TTC549 (cell line): ENCODE measurements around the gene EIF2B5.
"Not testable (repeated sequence)": the region's sequence is repeated elsewhere in the genome, so short reads cannot be mapped to it uniquely, and the experiment has no call there.

Source experiments
- FAIRE-seq: peaks from 2 replicates; lab custom pipeline; 2012; peaks lifted over from hg19 to GRCh38; lab: Jason Lieb, UNC

EIF2B5 gene

DNA sequence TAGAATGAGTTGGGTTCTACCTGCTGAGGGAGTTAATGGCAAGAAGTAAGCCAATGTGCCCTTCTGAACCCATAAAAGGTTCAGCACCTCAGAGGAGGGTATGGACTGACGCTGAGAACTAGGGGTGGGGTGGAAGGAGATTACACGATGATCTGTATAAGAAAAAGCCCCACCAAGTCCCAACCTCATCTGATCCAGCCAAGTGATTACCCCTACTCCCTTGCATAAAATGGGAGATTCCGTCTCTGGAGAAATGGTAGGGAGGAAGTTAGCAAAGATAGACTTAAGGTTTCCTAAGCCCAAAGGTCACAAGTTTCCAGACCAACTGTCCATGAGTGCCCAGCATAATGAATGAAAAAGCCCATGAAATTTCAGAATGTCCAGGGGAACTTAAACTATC is 12.9 kb downstream of the EIF2B5 start:
- no peak for FAIRE-seq

DNA sequence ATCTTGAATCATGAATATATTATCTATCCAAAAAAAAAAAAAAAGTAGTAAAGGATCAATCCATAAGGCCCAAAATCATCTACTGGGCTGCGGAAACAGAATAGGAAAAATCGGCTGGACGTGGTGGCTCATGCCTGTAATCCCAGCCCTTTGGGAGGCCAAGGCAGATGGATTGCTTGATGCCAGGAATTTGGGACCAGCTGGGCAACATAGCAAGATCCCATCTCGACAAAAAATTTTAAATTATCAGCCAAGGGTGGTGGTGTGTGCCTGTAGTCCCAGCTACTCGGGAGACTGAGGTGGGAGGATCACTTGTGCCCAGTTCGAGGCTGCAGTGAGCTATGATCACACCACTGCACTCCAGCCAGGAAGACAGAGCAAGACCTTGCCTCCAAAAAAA is 14.0 kb downstream of the EIF2B5 start:
- FAIRE-seq = no peak

DNA sequence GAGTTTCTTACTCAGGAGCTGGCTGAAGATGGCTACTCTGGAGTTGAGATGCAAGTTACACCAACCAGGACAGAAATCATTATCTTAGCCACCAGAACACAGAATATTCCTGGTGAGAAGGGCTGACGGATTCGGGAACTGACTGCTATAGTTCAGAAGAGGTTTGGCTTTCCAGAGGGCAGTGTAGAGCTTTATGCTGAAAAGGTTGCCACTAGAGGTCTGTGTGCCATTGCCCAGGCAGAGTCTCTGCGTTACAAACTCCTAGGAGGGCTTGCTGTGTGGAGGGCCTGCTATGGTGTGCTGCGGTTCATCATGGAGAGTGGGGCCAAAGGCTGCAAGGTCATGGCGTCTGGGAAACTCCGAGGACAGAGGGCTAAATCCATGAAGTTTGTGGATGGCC is 14.6 kb downstream of the EIF2B5 start:
- not testable (repeated sequence) for FAIRE-seq

DNA sequence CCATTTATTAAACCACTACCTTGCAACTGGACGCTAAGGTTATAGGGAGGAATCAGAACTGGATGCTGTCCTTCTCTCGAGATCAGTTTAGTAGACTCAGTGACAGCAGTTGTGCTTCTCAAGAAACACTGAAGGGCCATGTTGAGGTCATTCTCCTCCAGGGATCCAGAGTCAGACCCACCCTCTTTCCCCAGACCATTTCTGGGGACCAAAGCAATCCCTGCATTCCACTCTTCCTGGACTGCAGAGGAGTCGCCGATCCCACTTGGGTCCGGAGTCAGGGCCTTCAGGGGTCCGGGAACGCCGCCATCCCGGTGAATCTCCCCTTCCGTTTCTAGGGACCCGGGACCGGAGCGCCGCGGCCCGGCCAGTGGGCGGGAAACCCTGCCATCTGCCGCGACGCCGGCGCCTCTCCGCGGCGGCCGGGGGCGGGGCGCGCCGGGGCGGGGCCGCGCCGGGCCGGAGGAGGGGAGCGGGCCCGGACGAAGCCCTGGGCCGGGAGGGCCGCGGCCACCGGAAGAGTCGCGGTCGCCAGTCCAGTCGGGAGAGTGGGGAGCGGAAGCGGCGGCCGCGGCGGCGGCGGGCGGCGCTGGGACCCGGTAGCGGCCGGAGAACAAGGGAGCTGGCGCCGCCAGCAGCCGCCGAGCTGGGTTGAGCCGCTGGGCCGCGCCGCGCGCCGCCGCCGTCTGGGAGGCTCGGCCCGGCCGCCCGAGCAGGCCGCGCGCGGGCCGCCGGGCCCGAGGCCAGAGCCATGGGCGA is 19.9 kb downstream of the EIF2B5 start, which contains the start of gene DVL3:
Gene DVL3 (plus strand): TSS at position 493 of the 759 bp plus-strand sequence. CDS start 259 bp downstream, at position 752.
- no peak for FAIRE-seq

DNA sequence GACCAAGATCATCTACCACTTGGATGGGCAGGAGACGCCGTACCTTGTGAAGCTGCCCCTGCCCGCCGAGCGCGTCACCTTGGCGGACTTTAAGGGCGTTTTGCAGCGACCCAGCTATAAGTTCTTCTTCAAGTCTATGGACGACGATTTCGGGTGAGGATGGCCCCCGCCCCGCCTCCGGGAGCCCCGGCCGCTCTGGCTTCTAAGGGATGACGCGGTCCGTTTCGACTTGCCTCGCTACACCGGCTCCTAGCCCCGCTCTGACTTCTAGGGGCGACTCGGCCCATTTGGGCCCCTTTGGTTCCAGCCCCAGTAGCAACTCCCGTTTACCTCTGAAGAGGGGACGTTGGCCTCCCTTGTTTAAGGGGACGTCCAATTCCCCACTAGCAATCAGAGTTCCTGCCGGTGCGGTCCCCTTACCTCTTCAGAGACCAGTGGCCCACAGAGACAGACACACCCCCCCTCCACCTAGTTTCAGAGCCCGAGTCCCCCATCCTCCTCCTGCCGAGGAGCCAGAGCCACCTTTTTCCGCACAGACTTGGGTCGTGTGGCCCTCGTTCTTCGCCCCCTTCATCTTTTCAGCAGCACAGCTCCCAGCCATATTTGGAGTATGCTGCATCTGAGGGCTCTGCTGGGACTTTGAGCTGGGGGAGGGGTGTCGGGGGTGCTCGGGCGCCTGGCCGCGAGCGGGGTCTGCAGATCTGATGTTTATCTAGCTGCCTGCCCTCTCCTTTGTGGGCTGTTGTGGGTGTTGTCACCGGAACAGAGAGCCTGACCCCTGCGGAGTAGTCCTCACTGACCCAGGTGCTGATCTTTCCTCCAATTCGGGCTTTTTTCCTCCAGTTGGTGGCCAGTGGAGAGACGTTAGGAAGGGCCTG is 20.7 kb downstream of the EIF2B5 start:
- no peak for FAIRE-seq

DNA sequence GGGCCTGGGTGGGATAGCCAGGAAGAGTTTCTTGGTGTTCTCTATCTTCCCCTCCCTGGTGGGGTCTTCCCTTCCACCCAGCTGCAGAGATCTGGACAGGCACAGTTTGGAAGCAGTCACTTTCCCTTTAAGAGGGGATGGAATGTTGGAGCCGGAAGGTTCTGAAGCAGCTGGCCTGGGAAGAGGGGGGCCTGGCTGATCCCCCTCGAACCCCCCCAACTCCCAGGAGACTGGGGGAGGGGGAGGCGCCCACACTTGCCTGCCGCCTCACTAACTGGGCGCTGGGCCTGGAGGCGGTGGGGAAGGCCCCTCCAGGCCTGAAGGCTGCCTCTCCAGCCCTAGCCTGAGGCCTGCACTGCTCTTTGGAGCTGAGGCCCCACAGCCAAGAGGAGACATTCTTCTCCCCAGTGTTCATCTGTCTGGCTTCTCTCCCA is 21.4 kb downstream of the EIF2B5 start:
- FAIRE-seq = no peak

DNA sequence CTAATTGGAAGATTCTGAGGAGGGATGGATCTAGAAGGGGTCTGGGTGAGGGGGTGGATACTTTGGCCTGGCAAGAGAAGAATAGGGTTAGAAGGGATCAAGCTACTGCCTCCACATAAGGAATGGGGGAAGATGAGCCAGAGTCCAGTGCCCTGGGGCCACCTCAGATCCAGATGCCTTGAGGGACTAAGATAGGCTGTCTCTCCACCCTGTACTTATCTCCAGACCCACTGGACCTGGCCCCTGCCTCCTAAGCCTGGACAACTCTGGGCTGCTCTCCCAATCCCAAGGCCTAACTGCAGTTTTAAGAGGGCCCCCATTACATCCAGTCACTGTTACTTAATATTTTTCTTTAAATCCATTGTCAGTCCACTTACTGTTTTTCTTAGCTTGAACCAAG is 22.0 kb downstream of the EIF2B5 start:
- FAIRE-seq = no peak

DNA sequence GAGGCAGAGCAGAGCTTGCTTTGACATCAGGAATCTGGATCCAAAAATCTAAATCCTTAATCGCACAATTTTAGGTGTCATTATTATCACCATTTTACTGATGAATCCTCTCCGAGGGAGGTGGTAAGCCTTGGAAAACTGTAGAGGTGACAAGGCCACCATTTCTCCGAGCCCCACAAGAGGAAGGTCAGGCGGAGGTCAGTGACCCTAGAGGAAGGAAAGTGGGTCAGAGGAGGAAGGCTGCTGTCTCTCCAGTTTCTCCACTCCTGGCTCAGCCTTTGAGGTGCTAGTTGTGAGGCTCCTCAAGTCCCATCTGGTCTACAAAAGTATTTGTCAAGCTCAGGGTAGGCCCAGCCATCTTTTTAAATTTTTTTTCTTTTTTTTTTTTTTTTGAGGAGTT is 23.2 kb downstream of the EIF2B5 start:
- FAIRE-seq = no peak

DNA sequence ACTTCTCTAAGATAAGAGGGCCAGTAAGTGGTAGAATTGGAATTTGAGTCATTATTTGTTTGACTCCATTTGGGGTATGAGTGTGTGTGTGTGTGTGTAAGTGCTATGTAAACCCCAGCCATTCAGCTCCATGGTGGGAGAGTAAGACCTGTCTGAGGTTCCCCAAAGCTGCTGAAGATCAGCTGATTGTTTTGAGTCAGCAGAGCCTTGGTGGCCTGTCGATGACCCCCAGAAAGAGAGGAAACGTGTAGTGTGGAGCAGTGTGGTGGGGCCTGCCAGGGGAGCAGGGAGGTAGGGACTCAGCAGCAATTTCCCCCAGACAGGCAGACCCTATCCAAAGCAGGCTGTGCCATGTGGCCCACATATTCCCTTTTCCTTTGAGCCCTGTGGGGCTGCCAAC is 25.3 kb downstream of the EIF2B5 start:
- no peak for FAIRE-seq

DNA sequence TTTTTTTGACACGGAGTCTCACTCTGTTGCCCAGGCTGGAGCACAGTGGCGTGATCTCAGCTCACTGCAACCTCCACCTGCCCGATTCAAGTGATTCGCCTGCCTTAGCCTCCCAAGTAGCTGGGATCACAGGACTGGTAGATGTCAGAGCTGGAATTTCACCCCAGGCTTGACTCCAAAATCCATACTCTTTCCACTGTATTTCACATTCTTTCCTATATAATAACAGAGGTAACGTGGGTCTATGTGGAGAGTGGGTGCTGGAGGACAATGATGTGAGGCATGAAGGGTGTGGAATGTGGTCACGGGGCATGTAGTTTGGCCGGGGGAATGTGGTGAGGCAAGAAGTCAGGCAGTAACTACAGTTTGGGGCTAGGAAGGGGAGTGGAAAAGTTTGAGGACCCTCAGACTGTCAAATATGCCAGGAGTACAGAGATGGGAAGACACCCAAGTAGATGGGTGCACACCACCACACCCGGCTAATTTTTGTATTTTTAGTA is 27.5 kb downstream of the EIF2B5 start:
- FAIRE-seq = not testable (repeated sequence)

DNA sequence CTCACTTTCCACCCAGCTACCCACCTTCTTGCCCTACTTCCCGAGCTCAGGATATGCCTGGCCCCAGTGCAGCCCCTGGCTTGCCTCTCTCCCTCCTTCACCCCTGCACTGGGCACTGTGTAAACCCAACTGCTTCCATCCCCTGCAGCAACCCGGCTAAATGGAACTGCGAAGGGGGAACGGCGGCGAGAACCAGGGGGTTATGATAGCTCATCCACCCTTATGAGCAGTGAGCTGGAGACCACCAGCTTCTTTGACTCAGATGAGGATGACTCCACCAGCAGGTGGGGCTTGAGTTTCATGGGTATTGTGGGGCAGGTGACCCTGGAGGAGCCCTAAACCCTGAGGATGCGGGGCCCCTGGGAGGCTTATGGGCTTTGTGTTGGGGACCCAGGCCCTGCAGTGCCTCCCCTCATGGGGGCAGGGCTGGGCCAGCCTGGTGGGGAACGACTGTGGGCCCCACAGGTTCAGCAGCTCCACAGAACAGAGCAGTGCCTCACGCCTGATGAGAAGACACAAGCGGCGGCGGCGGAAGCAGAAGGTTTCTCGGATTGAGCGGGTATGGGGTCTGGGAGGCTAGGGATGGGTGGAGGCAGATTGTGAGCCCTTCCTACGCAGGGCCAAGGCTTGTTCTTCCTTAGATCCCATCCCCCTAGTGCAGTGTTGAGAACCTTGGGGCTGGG is 29.6 kb downstream of the EIF2B5 start:
- FAIRE-seq = no peak

DNA sequence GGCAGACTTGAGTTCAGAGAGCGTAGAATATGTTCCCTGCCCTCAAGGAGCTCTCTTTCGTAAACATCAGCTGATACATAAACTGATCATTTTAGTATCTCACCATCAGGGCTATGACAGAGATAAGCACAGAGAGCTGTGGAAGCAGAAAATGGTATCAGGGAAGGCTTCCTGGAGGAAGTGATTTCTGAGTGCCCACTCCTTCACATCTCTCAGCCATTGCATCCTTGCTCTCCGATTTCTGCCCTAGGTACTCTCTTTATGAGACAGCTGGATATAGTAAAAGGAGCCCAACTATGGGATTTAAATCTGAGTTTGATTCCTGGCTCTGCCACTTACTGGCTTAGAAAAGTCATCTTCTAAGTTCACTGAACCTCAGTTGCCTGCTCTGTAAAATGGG is 30.4 kb downstream of the EIF2B5 start:
- FAIRE-seq = no peak

DNA sequence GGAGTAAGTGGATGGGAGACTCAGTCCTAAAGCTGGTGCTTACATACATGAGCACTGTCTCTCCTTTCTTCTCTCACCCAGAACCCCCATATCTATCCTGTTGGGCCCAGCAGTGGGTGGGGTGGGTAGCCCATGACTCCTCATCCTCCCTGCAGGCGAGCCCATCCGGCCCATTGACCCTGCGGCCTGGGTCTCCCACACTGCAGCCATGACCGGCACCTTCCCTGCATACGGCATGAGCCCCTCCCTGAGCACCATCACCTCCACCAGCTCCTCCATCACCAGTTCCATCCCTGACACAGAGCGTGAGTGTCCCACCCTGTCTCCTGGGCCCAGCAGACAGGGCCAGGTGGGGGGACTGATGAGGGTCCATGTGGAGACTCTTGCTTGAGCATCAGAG is 31.5 kb downstream of the EIF2B5 start:
- no peak for FAIRE-seq

DNA sequence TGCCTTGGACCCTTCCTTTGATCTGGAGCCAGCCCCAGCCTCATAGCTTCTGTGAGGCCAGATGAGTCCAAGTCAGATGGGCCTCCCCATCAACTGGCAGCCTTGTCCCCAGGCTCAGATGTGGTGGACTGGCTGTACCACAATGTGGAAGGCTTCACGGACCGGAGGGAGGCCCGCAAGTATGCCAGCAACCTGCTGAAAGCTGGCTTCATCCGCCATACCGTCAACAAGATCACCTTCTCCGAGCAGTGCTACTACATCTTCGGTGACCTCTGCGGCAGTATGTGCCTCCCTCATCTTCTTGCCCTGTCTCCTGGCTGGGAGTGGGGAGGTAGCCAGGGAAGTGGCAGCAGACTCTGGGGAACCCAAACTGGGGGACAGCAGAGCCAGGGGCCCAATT is 32.6 kb downstream of the EIF2B5 start:
- no peak for FAIRE-seq

DNA sequence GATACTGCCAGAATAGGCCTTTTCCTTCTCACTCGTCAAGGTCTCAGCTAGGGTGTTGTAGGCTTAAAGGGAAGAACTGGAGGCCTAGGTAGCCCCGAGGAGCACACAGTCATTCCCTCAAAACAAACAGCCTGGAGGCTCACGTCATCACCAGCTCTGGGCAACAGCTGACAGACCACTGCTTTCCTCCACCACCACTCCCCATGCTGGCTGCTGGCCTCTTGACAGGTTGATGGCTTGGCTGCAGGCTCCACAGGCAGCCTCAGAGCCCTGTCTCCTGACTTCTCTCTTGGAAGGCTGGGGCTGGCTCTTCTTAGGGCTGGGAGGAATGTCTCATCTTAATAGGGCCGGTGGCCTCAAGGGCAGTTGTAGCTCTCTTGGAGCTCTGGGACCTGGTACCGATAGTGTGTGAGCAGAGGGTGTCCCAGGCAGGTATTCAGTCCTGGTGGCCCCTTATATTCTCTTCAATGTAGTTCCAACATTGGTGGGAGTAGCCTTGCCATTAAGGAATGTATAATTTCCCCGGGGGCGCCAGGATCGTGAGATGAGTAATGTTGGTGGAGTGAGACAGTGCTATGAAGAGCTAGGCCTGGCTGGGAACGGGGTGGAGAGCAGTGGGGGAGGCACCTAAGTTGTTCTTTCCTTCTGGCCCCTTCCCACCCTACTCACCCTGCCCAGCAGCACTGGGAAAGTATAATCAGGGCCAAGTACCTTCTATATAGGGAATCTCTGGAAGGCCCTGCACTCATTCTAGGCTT is 33.4 kb downstream of the EIF2B5 start:
- FAIRE-seq = no peak

DNA sequence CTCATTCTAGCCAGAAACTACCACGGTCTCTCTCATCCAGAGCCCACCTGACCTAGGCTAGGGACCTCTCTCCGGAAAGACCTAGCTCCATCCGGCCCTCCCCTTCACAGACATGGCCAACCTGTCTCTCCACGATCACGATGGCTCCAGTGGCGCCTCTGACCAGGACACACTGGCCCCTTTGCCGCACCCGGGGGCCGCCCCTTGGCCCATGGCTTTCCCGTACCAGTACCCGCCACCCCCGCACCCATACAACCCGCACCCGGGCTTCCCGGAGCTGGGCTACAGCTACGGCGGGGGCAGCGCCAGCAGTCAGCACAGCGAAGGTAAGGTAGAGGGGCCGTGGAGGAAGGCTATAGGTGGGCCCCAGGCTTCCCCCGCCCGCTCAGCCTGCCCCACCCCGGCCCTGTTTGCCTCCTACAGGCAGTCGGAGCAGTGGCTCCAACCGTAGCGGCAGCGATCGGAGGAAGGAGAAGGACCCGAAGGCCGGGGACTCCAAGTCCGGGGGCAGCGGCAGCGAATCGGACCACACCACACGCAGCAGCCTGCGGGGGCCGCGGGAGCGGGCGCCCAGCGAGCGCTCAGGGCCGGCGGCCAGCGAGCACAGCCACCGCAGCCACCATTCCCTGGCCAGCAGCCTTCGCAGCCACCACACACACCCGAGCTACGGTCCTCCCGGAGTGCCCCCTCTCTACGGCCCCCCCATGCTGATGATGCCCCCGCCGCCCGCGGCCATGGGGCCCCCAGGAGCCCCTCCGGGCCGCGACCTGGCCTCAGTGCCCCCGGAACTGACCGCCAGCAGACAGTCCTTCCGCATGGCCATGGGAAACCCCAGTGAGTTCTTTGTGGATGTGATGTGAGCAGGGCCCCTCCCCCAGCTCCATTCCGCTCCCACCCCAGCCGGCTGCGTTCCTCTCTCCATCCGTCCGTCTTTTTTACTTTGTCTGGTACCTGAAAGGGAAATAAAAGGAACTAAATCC is 35.0 kb downstream of the EIF2B5 start:
- FAIRE-seq = no peak

DNA sequence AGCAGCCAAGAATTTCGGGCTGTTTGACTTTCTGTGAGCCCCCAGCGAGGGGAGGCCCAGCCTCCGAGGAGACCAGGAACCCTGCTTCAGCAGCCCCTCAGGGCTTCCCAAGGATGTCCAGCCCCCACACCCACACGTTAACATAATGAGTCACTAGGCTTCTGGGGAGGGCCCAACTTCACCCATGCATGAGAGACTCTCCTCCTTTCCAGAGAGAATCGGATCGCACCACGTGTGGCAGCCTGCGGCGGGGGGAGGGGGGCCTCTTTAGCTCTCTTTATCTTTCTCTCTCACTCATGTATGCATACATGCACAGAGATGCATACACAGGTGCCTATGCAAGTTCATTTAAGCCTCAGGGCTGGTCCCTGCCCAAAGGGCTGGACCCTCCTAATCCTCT is 36.4 kb downstream of the EIF2B5 start:
- FAIRE-seq = no peak

DNA sequence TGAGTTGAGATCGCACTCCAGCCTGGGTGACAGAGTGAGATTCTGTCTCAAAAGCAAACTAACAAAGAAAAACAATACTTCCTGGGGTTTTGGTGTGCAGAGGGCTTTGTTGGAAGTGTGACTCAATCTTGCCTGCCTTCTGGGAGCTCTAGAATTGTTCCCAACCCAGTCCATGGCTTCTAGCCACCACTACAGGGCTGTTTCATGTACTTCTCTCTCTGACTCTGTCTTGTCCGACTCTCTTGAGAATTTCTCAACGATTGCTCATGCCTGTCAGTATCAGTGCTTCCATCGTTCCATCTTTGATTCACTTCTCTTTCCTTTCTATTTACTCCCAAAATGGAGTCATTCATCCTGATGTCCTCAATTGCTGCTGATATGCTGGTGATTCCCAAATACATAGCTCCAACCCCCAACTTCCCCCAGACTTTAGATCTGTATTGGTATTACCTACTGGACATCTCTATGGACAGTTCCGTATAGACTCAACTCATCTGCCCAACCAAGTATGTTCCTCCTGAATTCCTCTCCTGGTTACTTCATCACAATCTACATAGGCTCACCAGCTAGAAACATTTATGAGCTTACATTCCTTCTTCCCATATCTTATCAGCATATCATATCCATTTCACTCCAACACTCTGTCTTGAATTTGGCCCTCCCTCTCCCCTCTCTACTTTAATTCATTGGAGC is 37.7 kb downstream of the EIF2B5 start:
- FAIRE-seq = no peak

DNA sequence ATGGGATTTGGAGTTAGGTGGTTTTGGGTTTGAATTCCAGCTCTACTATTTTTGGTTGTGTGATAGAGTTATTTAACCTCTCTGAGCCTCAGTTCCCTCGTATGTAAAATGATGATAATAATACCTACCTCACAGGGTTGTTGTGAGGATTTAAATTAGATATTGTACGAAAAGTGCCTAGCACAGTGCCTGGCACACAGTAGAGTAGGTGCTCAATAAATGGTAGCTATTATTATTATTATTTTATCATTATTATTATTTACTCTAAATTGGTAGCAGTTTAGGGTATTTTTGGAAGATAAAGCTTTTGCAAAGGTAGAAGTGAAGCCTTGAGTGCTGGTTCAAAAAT is 38.2 kb downstream of the EIF2B5 start:
- no peak for FAIRE-seq

DNA sequence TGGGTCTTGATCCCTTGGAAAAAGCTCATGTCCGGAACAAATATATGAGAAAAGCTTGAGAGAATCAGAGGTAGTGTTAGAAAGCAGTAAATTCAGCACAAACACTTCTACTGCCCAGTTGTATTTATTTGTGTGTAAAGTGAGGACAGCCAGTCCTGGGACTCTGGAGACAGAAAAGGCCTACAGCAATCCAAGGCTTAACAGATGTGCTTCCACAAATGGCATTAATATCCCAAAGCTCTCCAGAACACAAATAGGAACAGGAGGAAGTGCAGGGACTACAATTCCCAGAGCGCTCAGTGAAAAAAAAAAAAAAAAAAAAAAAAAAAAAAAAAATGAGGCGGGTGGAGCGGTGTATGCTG is 39.1 kb downstream of the EIF2B5 start:
- no peak for FAIRE-seq
